Esophagus muscularis mucosa (tissue), 3 donors: Measurements from ENCODE around the gene ETV2.

Experiments used
- POLR2A ChIP-seq: fragments of 450-650 bp; IDR thresholded peaks from one replicate; pipeline ENCODE4 v1.6.1; 2017; ENCODE audit warnings: antibody characterized with exemption, moderate library complexity, mild to moderate bottlenecking, low read depth
- POLR2AphosphoS5 ChIP-seq, 2 donors: sonication (generic); formaldehyde crosslinking; IDR thresholded peaks; one replicate each; pipeline ENCODE4 v1.6.1; 2017; ENCODE audit warnings: antibody characterized with exemption in 2 of 2
- TF ChIP-seq, protein P1 (sequence below), 3 experiments: fragments of 200-600 bp in 2 of 3; fragments of 450-650 bp in 1 of 3; sonication (generic) in 2 of 3; IDR thresholded peaks; one replicate each; pipeline ENCODE4 v1.5.1; 2017 to 2019; ENCODE audit warnings: antibody characterized with exemption in 3 of 3, mild to moderate bottlenecking in 2 of 3, moderate library complexity in 1 of 3

DNA sequence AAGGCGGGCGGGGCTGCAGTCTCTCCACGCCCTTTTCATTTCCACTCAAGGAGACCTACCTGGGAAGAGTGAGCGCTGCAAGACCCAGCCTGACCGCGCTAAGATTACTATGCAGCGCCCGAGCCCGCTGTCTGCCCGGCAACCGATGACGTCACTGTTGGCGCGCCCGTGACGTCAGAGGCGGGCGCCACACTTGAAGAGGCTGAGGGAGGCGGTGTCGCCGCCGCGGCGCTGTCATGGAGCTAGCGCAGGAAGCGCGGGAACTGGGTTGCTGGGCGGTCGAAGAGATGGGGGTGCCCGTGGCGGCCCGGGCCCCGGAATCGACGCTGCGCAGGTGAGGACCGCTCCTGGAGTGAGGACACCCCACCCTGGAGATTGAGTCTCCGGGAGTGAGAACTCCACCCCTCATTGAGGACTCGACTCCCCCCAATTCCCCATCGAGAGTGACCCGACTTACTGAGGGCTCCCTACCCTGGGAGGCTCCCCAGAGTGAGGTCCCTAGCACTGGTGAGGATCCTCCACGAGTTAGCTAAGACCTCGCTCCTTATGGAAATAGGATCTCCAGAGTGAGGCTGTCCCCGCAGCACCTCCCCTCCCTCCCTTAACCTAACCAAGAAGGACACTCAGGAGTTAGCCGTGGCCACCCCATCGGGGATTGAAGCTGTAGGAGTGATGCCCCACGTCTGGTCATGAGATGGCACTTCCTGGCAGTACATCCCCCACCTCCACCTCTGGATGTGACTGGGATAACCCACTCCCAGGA is 28.8 kb upstream of the ETV2 start, which contains the start of gene HAUS5:
- TF ChIP-seq, protein P1, sequence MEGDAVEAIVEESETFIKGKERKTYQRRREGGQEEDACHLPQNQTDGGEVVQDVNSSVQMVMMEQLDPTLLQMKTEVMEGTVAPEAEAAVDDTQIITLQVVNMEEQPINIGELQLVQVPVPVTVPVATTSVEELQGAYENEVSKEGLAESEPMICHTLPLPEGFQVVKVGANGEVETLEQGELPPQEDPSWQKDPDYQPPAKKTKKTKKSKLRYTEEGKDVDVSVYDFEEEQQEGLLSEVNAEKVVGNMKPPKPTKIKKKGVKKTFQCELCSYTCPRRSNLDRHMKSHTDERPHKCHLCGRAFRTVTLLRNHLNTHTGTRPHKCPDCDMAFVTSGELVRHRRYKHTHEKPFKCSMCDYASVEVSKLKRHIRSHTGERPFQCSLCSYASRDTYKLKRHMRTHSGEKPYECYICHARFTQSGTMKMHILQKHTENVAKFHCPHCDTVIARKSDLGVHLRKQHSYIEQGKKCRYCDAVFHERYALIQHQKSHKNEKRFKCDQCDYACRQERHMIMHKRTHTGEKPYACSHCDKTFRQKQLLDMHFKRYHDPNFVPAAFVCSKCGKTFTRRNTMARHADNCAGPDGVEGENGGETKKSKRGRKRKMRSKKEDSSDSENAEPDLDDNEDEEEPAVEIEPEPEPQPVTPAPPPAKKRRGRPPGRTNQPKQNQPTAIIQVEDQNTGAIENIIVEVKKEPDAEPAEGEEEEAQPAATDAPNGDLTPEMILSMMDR (IDR thresholded peaks at IDR 0.05), result peak in 1 of 3 experiments; percentile 31
- TF ChIP-seq POLR2A (no peak), POLR2AphosphoS5 (IDR thresholded peaks at IDR 0.05) (peak; percentile 85 to 91)
